ENCODE results near the gene MNAT1.
A peak's percentile ranks its signal among the peaks of the same experiment; 100 is the strongest.

MNAT1 gene

GRCh38 chr14:60721326-60722106 is 13.0 kb upstream of the MNAT1 start:
- H3K27me3 ChIP-seq (ENCODE audit: insufficient read depth, low read length, poor library complexity): peaks cover 55% of the 10 kb centered on the region
- H3K79me2 ChIP-seq (ENCODE audit: insufficient read depth, low read length): no peaks in the 10 kb centered on the region

DNA sequence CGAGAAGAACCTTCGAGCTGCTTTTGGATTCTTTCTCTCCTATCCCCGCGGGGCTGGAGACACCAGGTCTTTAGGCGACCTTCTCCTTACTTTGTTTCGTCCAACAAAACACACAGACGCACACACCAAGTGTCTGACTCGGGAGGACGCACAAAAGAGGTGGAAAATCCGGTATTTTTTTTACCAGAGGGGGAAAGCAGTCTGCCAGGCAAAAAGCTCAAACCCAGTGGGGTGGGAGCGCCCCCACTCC is 12.5 kb upstream of the MNAT1 start:
- no peak overlapping the region for H3K9ac ChIP-seq (ENCODE audit: low read depth, low read length)
- no peaks in the 10 kb centered on the region for H3K9me3 ChIP-seq (ENCODE audit: insufficient read depth, low read length, severe bottlenecking)
- peaks cover 55% of the 10 kb centered on the region for H3K27me3 ChIP-seq (ENCODE audit: insufficient read depth, low read length, poor library complexity)
- TF ChIP-seq CTCF (IDR thresholded peaks at IDR 0.05; ENCODE audit: borderline replicate concordance, extremely low read depth, low read length, poor library complexity, severe bottlenecking): no peak
- TF ChIP-seq EZH2 (IDR thresholded peaks at IDR 0.05; ENCODE audit: borderline replicate concordance, low read depth, low read length, severe bottlenecking): no peak
- H3K4me3 ChIP-seq (ENCODE audit: low read depth in 1 of 2, low read length in 2 of 2): peak overlapping the region in 1 of 2 experiments; percentile 53; a peak in 2 of 4 replicates
- no peaks in the 10 kb centered on the region for H3K79me2 ChIP-seq (ENCODE audit: insufficient read depth, low read length)
- H3K36me3 ChIP-seq (ENCODE audit: insufficient read depth, low read length): no peaks in the 10 kb centered on the region
- H3K27ac ChIP-seq (ENCODE audit: low read length): no peak overlapping the region
- peak overlapping the region; percentile 70 for H3K4me2 ChIP-seq (ENCODE audit: insufficient read depth, low read length)
- peak overlapping the region; percentile 52; the same call in 1 of the 2 replicates for H2AFZ ChIP-seq (ENCODE audit: low read depth, low read length)
- ATAC-seq (ENCODE audit: insufficient read depth, low read depth) (no peak), DNase-seq (no peak)
- peaks cover 18% of the 10 kb centered on the region; the same call in 1 of the 2 replicates for H3K4me1 ChIP-seq (ENCODE audit: insufficient read depth, low read length)
- no peaks in the 10 kb centered on the region for H4K20me1 ChIP-seq (ENCODE audit: insufficient read depth, low read length)

More at GRCh38 chr14:60721326-60722106, 13.0 kb upstream of the MNAT1 start:
- Histone ChIP-seq H4K20me1 (ENCODE audit: insufficient read depth, low read length) (no peaks in the 10 kb centered on the region), H3K36me3 (ENCODE audit: insufficient read depth, low read length) (no peaks in the 10 kb centered on the region), H3K4me1 (ENCODE audit: insufficient read depth, low read length) (peaks cover 14% of the 10 kb centered on the region; the same call in 1 of the 2 replicates), H3K27ac (ENCODE audit: low read length) (no peak overlapping the region), H3K4me2 (ENCODE audit: insufficient read depth, low read length) (peak overlapping the region; percentile 70; the same call in 1 of the 2 replicates), H3K9me3 (ENCODE audit: insufficient read depth, low read length, severe bottlenecking) (no peaks in the 10 kb centered on the region), H3K4me3 (ENCODE audit: low read depth in 1 of 2, low read length in 2 of 2) (no peak overlapping the region), H2AFZ (ENCODE audit: low read depth, low read length) (no peak overlapping the region; the same call in 1 of the 2 replicates), H3K9ac (ENCODE audit: low read depth, low read length) (no peak overlapping the region)
- ATAC-seq (ENCODE audit: insufficient read depth, low read depth) (no peak), DNase-seq (no peak)
- TF ChIP-seq CTCF (IDR thresholded peaks at IDR 0.05; ENCODE audit: borderline replicate concordance, extremely low read depth, low read length, poor library complexity, severe bottlenecking): no peak
- TF ChIP-seq EZH2 (IDR thresholded peaks at IDR 0.05; ENCODE audit: borderline replicate concordance, low read depth, low read length, severe bottlenecking): no peak

GRCh38 chr14:60722357-60723115 is 12.0 kb upstream of the MNAT1 start:
- no peak overlapping the region for H3K27ac ChIP-seq (ENCODE audit: low read length)

More at GRCh38 chr14:60722357-60723115, 12.0 kb upstream of the MNAT1 start:
- H4K20me1 ChIP-seq (ENCODE audit: insufficient read depth, low read length): no peaks in the 10 kb centered on the region
- no peaks in the 10 kb centered on the region for H3K36me3 ChIP-seq (ENCODE audit: insufficient read depth, low read length)
- DNase-seq (no peak), ATAC-seq (ENCODE audit: insufficient read depth, low read depth) (peak; percentile 54)
- no peaks in the 10 kb centered on the region for H3K79me2 ChIP-seq (ENCODE audit: insufficient read depth, low read length)
- H2AFZ ChIP-seq (ENCODE audit: low read depth, low read length): peak overlapping the region; percentile 68
- peak overlapping the region; percentile 70 for H3K4me2 ChIP-seq (ENCODE audit: insufficient read depth, low read length)
- TF ChIP-seq CTCF (IDR thresholded peaks at IDR 0.05; ENCODE audit: borderline replicate concordance, extremely low read depth, low read length, poor library complexity, severe bottlenecking) (no peak), EZH2 (IDR thresholded peaks at IDR 0.05; ENCODE audit: borderline replicate concordance, low read depth, low read length, severe bottlenecking) (peak; percentile 86)
- H3K9ac ChIP-seq (ENCODE audit: low read depth, low read length): peak overlapping the region; percentile 4; the same call in 1 of the 2 replicates
- H3K4me1 ChIP-seq (ENCODE audit: insufficient read depth, low read length): peaks cover 18% of the 10 kb centered on the region; the same call in 1 of the 2 replicates
- H3K27me3 ChIP-seq (ENCODE audit: insufficient read depth, low read length, poor library complexity): peaks cover 55% of the 10 kb centered on the region
- no peaks in the 10 kb centered on the region for H3K9me3 ChIP-seq (ENCODE audit: insufficient read depth, low read length, severe bottlenecking)
- peak overlapping the region in 1 of 2 experiments; percentile 53; a peak in 2 of 4 replicates for H3K4me3 ChIP-seq (ENCODE audit: low read depth in 1 of 2, low read length in 2 of 2)
